Activated B cell treated with CpG ODN at 0.5 μM for 24 hours (primary cell): ENCODE measurements around the gene FXYD5. TPM values are rescaled to one million over a fixed set of nuclear protein-coding genes. Genes with fewer than 3 reads are reported as not detected.

Source experiments
- ATAC-seq: fragments of 200-7000 bp; cut with Tn5 transposase; one replicate; pipeline ENCODE4 v1.10.0; 2021; ENCODE audit warnings: low read depth, mild to moderate bottlenecking, moderate library complexity
- CTCF ChIA-PET: fragments of 350-600 bp; sonication (Branson Sonifier 250); formaldehyde crosslinking; loops from one replicate; lab custom pipeline; 2021; ENCODE audit warnings: antibody characterized with exemption; lab: Charles Lee
- POLR2A ChIA-PET: fragments of 350-600 bp; sonication (Branson Sonifier 250); formaldehyde crosslinking; loops from one replicate; lab custom pipeline; 2021; ENCODE audit warnings: antibody characterized with exemption; lab: Charles Lee
- DNase-seq: peaks from one replicate; pipeline ENCODE4 v3.0.0; 2022
- H3K27ac Mint-ChIP-seq: one replicate; pipeline ENCODE4 v1.8.0; 2020; ENCODE audit warnings: mixed read lengths
- H3K27me3 Mint-ChIP-seq: one replicate; pipeline ENCODE4 v1.8.0; 2021; ENCODE audit warnings: mixed read lengths
- H3K36me3 Mint-ChIP-seq: one replicate; pipeline ENCODE4 v1.8.0; 2021; ENCODE audit warnings: low read depth, mixed read lengths
- H3K4me1 Mint-ChIP-seq: one replicate; pipeline ENCODE4 v1.8.0; 2021; ENCODE audit warnings: mixed read lengths
- H3K4me3 Mint-ChIP-seq: one replicate; pipeline ENCODE4 v1.8.0; 2020; ENCODE audit warnings: mild to moderate bottlenecking, mixed read lengths
- H3K9me3 Mint-ChIP-seq: one replicate; pipeline ENCODE4 v1.8.0; 2020; ENCODE audit warnings: mixed read lengths
- CTCF ChIP-seq: fragments of 200-600 bp; IDR thresholded peaks from one replicate; pipeline ENCODE4 v1.8.0; 2022; ENCODE audit warnings: antibody characterized with exemption, mild to moderate bottlenecking
- intact Hi-C: fragments of 100-400 bp; cut with micrococcal nuclease; formaldehyde crosslinking; loops from one replicate; pipeline ENCODE4 v1.15.1; 2024
- total RNA-seq: library from RNA; stranded (reverse); gene quantifications from 2 replicates; pipeline ENCODE4 v1.2.3, GENCODE V29; 2022

Gene FXYD5
- total RNA-seq, 1 donor from 2014 or later, result 125 TPM

DNA sequence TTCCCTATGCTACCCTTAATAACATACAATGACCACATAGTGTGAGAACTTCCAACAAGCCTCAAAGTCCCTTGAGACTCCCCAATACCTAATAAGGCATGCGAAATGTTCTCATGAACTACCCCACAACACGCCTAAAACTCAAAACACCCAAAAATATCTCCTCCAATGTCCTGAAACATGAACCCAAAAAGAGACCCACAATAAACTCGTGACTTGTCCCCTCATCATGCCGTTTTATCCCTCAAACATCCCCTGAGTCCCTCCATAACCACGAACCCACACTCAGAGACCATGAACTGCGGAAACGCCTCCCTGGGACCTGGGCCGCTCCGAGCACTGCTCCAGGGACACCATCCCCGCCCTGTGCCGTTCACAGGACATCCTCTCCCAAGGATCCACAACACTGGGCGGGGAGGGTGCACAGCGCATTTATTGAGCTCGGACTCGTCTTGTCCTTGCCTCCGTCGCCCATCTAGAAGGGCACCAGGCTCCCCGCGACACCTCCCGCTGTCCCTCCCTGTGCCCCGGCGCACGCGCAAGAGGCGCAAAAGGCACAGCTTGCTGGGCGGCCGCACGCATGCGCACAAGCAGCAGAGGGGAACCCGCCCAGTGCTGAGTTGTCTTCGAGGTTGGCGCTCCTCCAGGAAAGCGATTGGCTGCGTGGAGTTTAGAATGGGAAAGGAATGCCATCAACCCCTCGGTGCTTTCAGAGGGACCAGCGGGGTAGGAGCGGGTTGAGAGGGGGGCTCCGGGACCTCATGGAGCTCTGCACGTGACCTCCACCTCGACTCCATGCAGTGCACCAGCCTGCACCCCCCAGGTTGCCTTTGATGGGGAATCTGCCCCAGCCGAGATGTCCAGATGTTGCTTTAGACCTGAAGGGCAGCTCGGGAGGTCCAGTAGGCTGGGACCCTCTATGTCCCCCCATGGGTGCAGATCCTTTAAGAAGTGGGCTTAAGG, 30.2 kb upstream of the FXYD5 start:
- ATAC-seq (peak; percentile 98), DNase-seq (peak; percentile 83)
- Mint-ChIP-seq H3K4me3 (peak overlapping the region; percentile 83), H3K36me3 (no peaks in the 10 kb centered on the region), H3K9me3 (no peaks in the 10 kb centered on the region), H3K27me3 (no peaks in the 10 kb centered on the region), H3K4me1 (peaks cover 14% of the 10 kb centered on the region), H3K27ac (peak overlapping the region; percentile 67)
- intact Hi-C loops, result loop anchor here (1.0 kb wide), 1 partner anchor 17 kb away; no protein-coding TSS in a partner anchor
- ChIA-PET POLR2A (interaction anchor here (0.5 to 1.4 kb wide), 7 partner anchors 9 to 143 kb away, joined by 3 to 6 read pairs (median 3); partner anchors contain the start of genes FXYD5 and LGI4), CTCF (interaction anchor here (0.7 to 1.3 kb wide), 6 partner anchors 10 to 371 kb away, joined by 3 to 6 read pairs (median 3); partner anchors contain the start of gene FXYD5)
- no peak for TF ChIP-seq CTCF

DNA sequence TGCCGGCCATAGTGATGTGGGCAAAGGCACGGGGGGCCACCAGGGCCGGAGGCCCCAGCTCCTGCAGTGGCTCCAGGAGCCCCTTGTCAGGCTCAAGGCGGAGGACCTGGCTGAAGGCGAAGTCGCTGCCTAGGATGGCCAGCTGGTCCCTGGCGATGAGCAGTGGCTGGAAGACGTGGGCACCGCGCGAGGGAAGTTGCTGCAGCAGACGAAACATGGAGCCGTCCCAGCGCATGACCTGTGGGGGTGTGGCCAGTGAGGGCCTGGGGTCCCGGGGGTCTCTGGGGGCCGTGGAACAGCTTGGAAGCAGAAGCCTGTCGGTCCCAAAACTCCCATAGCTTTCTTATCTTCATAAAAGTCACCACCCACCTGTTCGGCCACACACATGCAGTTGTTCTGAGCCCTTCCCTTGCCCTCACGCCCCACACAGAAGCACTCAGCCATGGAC, 29.2 kb upstream of the FXYD5 start:
- no peak overlapping the region for H3K4me3 Mint-ChIP-seq
- no peak for TF ChIP-seq CTCF
- CTCF ChIA-PET, result interaction anchor here (1.2 kb wide), 1 partner anchor 370 kb away, joined by 3 read pairs; no protein-coding TSS in a partner anchor
- no peaks in the 10 kb centered on the region for H3K27me3 Mint-ChIP-seq
- intact Hi-C loops, result no loop called here
- H3K9me3 Mint-ChIP-seq, result no peaks in the 10 kb centered on the region
- POLR2A ChIA-PET, result interaction anchor here (1.0 kb wide), 1 partner anchor 10 kb away, joined by 6 read pairs; the partner anchor contains the start of gene LGI4
- peaks cover 14% of the 10 kb centered on the region for H3K4me1 Mint-ChIP-seq
- ATAC-seq (no peak), DNase-seq (no peak)
- no peaks in the 10 kb centered on the region for H3K36me3 Mint-ChIP-seq
- no peak overlapping the region for H3K27ac Mint-ChIP-seq

DNA sequence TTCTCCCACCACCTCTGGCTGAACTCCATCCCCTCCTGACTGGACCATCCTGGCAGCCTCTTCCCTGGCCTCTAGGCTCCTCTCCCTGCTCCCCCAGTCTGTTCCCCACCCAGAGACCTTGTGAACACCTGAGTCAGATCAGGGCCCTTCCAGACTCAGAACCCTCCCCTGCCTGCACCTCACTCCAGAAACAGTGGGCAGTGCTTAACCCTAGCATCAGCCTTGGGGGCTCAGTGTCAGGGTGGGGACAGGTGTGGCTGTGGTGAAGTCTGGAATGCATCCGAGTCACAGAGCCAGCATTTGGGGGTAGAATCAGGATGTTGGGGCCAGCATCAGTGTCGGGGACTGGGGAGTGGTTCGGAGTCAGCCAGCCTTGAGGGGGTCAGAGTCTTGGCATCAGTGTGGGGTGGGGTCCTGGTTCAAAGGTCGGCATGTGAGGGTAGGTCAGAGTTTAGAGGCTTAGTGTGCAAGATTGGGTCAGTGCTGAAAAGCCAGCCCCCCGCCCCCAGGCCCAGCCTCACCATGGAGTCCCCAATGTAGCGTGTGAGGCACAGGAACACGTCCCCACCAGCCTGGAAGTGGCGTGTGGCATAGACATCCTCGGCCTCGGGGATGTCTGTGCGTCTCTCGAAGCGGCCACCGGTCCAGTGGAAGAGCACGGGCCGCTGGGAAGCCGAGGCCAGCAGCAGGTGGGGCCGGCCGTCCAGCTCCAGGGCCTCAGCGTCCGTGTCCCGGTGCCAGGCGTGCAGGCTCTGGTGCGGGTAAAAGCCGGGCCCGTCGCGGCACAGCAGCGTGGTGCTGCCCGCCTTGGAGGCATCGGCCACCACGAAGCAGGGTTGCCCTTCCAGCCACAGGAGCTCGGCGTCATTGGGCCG, 28.5 kb upstream of the FXYD5 start:
- ATAC-seq (no peak), DNase-seq (no peak)
- Mint-ChIP-seq H3K27ac (no peak overlapping the region), H3K36me3 (no peaks in the 10 kb centered on the region), H3K4me1 (peaks cover 14% of the 10 kb centered on the region), H3K4me3 (peak overlapping the region; percentile 5), H3K9me3 (no peaks in the 10 kb centered on the region), H3K27me3 (no peaks in the 10 kb centered on the region)
- intact Hi-C loops, result no loop called here
- ChIA-PET POLR2A (no interaction called here), CTCF (no interaction called here)
- no peak for TF ChIP-seq CTCF

GRCh38 chr19:35126624-35126959, 27.9 kb upstream of the FXYD5 start:
- CTCF ChIA-PET, result interaction anchor here (1.3 kb wide), 1 partner anchor 10 kb away, joined by 4 read pairs; no protein-coding TSS in a partner anchor
- H3K27ac Mint-ChIP-seq, result no peak overlapping the region
- no peak for DNase-seq
- H3K27me3 Mint-ChIP-seq, result no peaks in the 10 kb centered on the region
- peaks cover 14% of the 10 kb centered on the region for H3K4me1 Mint-ChIP-seq
- POLR2A ChIA-PET, result no interaction called here
- intact Hi-C loops, result no loop called here
- TF ChIP-seq CTCF, result no peak
- no peaks in the 10 kb centered on the region for H3K36me3 Mint-ChIP-seq
- no peaks in the 10 kb centered on the region for H3K9me3 Mint-ChIP-seq
- no peak overlapping the region for H3K4me3 Mint-ChIP-seq
- ATAC-seq, result no peak
